DMS153 (cell line): ENCODE data around the gene TRIM67.
A peak's percentile ranks its signal among the peaks of the same experiment; 100 is the strongest.

Experiments used
- DNase-seq: peaks from one replicate; lab custom pipeline; 2025; lab: John Stamatoyannopoulos, UW

TRIM67 gene

GRCh38 chr1:231183639-231184590 lies 22.1 kb downstream of the TRIM67 start:
- no peak for DNase-seq

DNA sequence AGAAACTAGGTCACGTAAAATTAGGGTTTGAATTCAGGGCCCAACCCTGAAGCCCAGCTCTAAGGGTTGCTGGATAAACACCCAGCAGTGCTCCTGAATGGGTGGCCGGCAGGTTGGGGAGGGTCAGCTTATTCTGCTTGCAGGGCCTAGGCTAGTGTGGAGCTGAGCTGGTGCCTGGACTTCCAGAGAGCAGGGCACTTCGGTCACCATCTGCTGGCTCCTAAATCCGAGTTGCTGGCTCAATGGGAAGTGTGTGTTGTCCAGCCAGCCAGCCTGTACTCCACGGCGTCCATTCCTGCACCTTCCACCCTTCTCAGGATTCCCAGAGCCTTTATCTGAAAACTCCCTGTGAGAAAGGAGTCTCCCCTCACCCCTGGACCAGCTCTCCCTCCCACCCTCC lies 23.0 kb downstream of the TRIM67 start:
- DNase-seq = no peak

DNA sequence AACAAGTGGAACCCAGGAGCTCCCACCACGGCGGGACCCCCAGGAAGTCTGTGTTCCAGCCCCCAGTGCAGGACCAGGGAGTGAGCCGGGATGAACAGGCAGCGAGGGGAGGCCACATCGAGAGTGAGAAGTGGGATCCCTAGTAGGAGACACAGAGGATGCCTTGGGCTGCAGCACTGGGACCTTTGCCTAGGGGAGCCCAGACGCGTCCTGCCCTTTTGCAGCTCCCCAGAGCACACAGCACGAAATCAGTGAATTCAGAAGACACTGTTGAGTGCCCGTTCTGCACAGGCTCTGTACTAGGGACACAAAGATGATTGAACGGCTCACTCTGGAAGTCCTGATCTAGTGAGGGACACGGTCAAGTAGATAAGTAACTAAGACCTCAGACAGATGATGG lies 23.5 kb downstream of the TRIM67 start:
- no peak for DNase-seq

DNA sequence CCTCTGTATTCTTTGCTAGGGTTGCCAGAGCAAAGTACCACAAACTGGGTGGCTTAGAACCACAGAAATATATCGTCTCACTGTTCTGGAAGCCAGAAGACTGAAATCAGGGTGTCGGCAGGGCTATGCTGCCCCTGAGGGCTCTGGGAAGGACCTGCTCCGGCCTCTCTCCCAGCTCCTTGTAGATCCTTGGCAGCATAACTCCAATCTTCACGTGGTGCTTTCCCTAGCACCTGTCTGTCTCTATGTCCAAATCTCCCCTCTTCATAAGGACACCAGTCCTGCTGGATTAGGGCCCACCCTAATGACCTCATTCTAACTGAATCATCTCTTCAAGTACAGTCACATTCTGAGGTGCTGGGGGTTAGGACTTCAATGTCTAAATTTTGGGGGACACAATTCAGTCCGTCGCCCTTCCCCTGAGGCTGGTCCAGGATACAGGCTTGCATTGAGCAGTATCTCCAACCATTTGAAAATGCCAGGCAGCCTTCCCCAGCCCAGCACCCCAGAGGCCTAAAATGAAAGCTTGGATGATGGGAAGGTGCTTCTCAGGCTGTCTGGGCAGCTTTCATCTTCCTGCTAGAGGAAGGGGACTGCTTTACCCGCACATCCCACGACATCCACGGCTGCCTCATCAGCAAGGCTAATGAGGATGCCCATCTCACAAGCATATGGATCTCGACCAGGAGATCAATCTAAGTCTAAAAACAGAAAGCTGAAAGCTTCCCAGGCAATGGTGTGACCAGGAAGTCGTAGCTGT lies 24.7 kb downstream of the TRIM67 start:
- DNase-seq = no peak

DNA sequence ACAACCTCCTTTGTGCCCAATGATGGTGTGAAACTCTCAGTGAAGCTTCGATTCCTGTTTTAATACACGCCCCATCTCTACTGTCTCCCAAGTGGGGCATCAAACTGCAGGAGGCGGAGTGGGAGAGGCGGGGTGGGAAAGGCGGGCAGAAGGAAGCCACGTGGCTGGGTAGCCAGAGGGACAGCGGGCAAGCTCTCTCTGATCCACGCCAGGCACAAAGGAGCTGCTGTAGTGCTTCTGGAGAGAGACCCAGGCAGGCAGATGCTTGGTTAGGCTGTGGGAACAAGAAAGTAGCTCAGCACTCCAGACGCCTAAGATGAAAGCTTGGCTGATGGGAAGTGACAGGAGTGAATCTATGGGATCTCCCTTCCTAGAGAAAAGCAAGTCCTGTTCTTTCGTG lies 25.7 kb downstream of the TRIM67 start:
- DNase-seq = no peak

GRCh38 chr1:231188072-231188471 lies 26.2 kb downstream of the TRIM67 start:
- no peak for DNase-seq

DNA sequence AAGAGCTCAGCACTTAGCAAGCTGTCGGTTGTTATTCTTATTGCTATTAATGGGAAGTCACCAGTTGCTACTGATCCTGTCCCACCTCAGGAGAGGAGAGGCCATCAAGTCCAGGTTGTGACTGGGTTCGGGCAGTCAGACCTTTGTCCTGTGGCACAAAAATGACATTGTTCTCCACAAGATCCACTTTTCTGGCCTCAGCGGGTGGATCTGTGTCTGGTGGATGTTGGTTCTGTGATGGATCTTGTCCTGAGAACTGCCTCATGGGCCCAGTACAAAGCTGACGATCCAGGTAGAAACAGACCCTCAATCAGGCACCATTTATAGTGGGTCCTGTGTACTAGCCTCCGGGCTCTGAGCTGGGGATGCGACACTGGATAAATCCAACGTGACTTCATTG lies 26.9 kb downstream of the TRIM67 start:
- DNase-seq = no peak

DNA sequence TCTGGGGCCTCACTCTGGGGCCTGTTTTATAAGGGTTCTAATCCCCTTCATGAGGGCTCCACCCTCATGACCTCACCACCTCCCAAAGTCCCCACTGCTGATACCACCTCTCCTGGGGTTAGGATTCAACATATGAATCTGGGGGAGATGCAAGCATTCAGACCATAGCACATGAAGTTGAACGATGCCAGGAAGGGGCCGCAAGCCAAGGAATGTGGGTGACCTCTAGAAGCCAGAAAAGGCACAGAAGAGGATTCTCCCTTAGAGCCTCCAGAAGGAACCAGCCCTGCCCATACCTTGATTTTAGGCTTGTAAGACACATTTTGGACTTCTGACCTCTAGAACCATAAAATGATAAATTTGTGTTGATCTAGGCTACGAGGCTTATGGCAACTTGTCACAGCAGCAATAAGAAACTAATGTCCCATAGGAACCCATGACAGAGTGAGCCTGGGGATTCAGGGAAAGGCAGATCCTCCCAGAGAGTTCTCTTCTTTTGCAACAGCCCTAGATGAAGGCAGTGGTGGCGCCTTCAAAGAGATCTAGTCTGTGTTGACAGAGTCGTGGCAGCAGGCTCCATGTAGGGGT lies 27.9 kb downstream of the TRIM67 start:
- DNase-seq = no peak

GRCh38 chr1:231190456-231190855 lies 28.6 kb downstream of the TRIM67 start:
- DNase-seq = no peak

- peak; percentile 57 for DNase-seq
Observed at GRCh38 chr1:231192620-231193163, 30.8 kb downstream of the TRIM67 start.

DNA sequence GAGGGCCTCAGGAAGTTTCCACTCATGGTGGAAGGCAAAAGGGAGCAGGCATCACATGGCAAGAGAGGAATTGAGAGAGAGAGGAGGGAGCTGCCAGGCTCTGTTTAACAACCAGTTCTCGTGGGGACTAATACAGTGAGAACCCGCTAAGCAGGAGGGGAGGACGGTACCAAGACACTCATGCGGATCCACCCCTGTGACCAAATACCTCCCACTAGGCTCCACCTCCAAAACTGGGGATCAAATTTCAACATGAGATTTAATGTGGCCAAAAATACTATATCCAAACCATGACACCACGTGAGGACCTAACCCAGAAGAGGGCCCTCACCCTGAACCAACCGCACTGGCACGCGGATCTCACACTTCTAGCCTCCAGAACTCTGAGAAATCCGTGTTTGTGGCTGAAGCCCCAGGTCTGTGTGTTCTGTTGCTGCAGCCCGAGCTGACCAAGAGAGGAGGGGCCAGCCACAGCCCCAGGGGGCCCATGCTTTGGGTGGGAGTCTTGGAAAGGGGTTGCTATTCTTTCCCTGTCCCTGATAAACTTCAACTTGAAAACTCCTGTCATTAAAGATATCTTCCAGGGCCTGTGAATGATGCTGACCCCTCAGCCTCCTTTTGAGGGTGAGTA lies 32.0 kb downstream of the TRIM67 start:
- DNase-seq = no peak

DNA sequence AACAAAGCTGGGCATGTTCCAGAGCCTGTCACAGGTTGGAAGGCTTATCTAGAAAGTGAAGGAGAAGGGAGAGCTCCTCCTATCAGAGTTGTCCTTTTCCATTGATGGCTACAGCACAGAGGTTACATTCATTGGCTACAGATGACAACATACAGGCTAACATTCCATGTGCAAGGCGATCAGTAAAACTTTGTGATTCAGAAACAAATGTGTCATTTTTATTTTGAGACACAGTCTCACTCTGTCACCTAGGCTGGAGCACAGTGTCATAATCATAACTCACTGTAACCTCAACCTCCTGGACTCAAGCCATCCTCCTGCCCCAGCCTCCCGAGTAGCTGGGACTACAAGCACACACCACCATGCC lies 32.6 kb downstream of the TRIM67 start:
- DNase-seq = no peak

GRCh38 chr1:231194843-231195516 lies 33.1 kb downstream of the TRIM67 start:
- no peak for DNase-seq

DNA sequence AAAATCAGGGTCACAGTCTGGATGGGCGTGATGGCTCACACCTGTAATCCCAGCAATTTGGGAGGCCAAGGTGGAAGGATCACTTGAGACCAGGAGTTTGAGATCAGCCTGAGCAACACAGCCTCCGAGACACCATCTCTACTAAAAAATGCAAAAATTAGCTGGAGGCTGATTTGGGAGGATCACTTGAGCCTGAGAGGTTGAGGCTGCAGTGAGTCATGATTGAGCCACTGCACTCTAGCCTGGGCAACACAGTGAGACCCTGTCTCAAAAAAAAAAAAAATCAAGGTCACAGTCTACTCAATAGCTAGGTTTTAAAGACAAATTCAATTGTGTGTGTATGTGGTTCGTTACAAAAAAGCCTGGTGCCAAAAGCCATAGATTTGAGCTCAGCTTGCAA lies 34.4 kb downstream of the TRIM67 start:
- no peak for DNase-seq

DNA sequence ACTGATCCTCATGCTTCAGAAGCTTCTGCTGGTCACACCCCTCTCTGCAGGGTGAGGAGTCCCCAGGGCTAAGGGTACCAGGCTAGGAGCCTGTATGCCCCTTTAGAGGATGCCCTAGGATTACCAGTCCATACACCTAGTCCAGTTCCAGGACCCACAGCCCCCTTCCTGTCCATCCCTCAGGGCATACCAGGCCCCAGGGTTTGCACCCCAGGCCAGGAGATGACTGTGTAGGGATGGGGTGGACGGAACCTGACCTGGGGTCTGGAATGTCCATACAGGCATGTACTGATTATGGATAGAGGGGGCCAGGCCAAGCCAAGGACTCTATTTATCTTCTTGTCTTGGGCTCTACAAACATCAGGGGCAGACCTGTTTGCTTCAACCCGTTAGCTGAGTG lies 34.9 kb downstream of the TRIM67 start:
- DNase-seq = no peak

GRCh38 chr1:231199868-231200267 lies 38.0 kb downstream of the TRIM67 start:
- no peak for DNase-seq

DNA sequence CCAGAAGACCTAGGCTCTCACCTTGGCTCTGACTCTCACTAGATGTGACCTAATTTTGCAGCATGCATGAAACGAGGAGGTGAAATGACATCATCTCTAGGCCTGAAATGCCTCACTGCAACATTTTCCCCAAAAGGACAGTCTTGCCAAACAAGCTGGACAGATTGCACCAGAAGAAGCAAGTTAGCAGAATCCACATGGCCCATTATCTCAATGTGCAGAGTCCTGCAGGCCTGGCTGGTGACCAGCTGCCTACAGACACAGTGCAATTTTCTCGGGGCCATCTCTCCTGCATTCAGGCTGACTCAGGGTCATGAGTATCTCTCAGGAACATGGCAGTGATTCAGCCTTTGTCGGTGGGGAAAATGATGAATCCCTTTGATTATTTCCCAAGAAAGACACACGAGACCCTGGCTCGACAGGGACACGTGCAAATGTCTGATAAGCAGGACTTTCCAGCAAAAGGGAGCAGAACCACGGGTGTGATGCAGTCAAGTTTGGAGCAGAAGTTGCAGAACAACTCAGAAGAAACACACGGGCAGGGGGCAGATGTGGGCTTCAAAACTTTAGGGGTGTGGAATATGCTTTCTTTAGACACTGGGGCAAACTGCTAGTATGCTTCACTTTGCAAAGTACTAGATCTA lies 38.7 kb downstream of the TRIM67 start:
- no peak for DNase-seq

- DNase-seq = no peak
Observed at GRCh38 chr1:231201375-231201978, 39.6 kb downstream of the TRIM67 start.

GRCh38 chr1:231201979-231202633 lies 40.2 kb downstream of the TRIM67 start:
- DNase-seq = no peak
